MM.1S (cell line): Measurements from ENCODE around the gene FIBCD1.

Experiments
- DNase-seq: peaks from one replicate; pipeline ENCODE4 v3.0.0-alpha.2; 2015
- H2AFZ ChIP-seq: fragments of 300-600 bp; sonication (generic); 2 replicates; pipeline ENCODE4 v1.6.0; 2016; ENCODE audit warnings: antibody characterized with exemption, low read length
- H3F3A ChIP-seq: fragments of 300-600 bp; sonication (generic); 2 replicates; pipeline ENCODE4 v1.6.1; 2016; ENCODE audit warnings: mild to moderate bottlenecking, antibody characterized with exemption, low read length, moderate library complexity, mixed read lengths; ENCODE audit not compliant: insufficient read depth
- H3K27ac ChIP-seq: fragments of 300-600 bp; sonication (generic); 2 replicates; pipeline ENCODE4 v1.5.1; 2016; ENCODE audit warnings: mild to moderate bottlenecking, low read length
- H3K27me3 ChIP-seq: fragments of 300-600 bp; sonication (generic); replicated peaks from 2 replicates; pipeline ENCODE4 v1.6.0; 2016; ENCODE audit warnings: low read length; ENCODE audit not compliant: insufficient read depth
- H3K36me3 ChIP-seq: fragments of 300-600 bp; sonication (generic); replicated peaks from 2 replicates; pipeline ENCODE4 v1.6.1; 2016; ENCODE audit warnings: mild to moderate bottlenecking, low read length, mixed read lengths; ENCODE audit not compliant: insufficient read depth
- H3K4me1 ChIP-seq: fragments of 300-600 bp; sonication (generic); 2 replicates; pipeline ENCODE4 v1.6.1; 2016; ENCODE audit warnings: low read length, mixed read lengths
- H3K4me2 ChIP-seq: fragments of 300-600 bp; sonication (generic); 2 replicates; pipeline ENCODE4 v1.6.0; 2016; ENCODE audit warnings: low read depth, low read length
- H3K4me3 ChIP-seq: fragments of 300-600 bp; sonication (generic); 2 replicates; pipeline ENCODE4 v1.5.1; 2016; ENCODE audit warnings: low read length, mixed read lengths
- H3K79me2 ChIP-seq: fragments of 300-600 bp; sonication (generic); 2 replicates; pipeline ENCODE4 v1.6.1; 2016; ENCODE audit warnings: mixed run types, low read length, mixed read lengths
- H3K9ac ChIP-seq: fragments of 300-600 bp; sonication (generic); 2 replicates; pipeline ENCODE4 v1.6.1; 2016; ENCODE audit warnings: low read length, mixed read lengths
- H3K9me2 ChIP-seq: fragments of 300-600 bp; sonication (generic); replicated peaks from 2 replicates; pipeline ENCODE4 v1.6.1; 2016; ENCODE audit warnings: mild to moderate bottlenecking, low read length, mixed read lengths; ENCODE audit not compliant: insufficient read depth
- H3K9me3 ChIP-seq: fragments of 300-600 bp; sonication (generic); replicated peaks from 2 replicates; pipeline ENCODE4 v1.6.1; 2016; ENCODE audit warnings: mild to moderate bottlenecking, low read length, mixed read lengths; ENCODE audit not compliant: insufficient read depth
- H4K20me1 ChIP-seq: fragments of 300-600 bp; sonication (generic); 2 replicates; pipeline ENCODE4 v1.6.1; 2016; ENCODE audit warnings: mild to moderate bottlenecking, low read length, moderate library complexity, mixed read lengths; ENCODE audit not compliant: insufficient read depth
- EZH2 ChIP-seq: fragments of 300-600 bp; sonication (generic); optimal IDR thresholded peaks from 2 replicates; pipeline ENCODE3; 2017; ENCODE audit warnings: low read depth, mild to moderate bottlenecking, antibody characterized with exemption, low read length, mixed read lengths
- EZH2phosphoT487 ChIP-seq: fragments of 300-600 bp; sonication (generic); IDR thresholded peaks from 2 replicates; pipeline ENCODE4 v1.6.1; 2018; ENCODE audit warnings: antibody characterized with exemption, low read length
- TF ChIP-seq, protein P1 (sequence below): fragments of 300-600 bp; sonication (generic); IDR thresholded peaks from 2 replicates; pipeline ENCODE4 v1.5.1; 2016; ENCODE audit warnings: antibody characterized with exemption, low read length, mixed read lengths

The FIBCD1 gene

DNA sequence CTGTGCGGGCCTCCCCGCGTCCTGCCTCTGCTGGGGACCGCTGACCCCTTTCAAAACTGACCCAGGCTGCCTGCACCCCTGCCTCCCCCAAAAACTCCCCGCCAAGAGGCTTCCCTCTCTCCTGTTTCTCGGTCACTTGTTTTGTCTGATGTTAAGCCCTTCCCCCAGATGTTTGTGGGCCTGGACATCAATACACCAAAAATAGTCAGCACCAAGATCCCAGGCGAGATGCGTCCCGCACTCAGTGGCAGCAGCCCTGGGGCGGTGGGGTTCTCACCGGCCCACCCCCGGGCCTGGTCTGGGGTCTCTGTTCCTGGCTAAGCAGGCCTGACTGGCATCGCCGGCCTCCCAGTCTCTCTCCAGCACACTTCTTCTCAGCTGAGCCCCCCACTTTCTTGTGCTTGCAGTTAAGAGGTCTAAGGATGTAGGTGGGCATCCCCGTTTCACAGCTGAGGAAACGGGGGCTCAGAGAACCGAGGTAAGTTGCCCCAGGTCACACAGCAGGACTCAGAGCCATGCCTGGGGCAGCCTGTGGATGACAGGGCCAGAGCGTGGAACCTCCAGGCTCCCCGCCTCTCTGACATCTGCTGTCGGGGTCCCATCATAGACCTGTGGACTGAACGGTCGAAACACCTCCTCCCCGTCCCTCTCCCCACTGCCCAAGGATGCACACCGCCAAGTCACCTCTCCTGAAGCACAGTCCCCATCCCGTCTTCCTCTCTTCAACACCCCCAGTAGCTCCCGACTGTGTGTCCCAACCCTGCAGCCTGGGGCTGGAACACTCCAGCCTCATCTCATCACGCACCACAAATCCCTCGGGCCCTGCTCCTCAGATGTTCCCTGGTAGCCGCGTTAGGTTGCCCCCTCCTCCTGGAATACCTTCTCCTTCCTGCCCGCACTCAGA is 16.8 kb downstream of the FIBCD1 start:
- peaks cover 100% of the 10 kb centered on the region for H3K27me3 ChIP-seq
- H4K20me1 ChIP-seq = no peaks in the 10 kb centered on the region
- no peak for DNase-seq
- no peaks in the 10 kb centered on the region for H3K4me1 ChIP-seq
- no peaks in the 10 kb centered on the region for H3F3A ChIP-seq
- H3K4me3 ChIP-seq = no peak overlapping the region
- no peak overlapping the region for H3K27ac ChIP-seq
- no peaks in the 10 kb centered on the region for H3K9me2 ChIP-seq
- TF ChIP-seq, protein P1, sequence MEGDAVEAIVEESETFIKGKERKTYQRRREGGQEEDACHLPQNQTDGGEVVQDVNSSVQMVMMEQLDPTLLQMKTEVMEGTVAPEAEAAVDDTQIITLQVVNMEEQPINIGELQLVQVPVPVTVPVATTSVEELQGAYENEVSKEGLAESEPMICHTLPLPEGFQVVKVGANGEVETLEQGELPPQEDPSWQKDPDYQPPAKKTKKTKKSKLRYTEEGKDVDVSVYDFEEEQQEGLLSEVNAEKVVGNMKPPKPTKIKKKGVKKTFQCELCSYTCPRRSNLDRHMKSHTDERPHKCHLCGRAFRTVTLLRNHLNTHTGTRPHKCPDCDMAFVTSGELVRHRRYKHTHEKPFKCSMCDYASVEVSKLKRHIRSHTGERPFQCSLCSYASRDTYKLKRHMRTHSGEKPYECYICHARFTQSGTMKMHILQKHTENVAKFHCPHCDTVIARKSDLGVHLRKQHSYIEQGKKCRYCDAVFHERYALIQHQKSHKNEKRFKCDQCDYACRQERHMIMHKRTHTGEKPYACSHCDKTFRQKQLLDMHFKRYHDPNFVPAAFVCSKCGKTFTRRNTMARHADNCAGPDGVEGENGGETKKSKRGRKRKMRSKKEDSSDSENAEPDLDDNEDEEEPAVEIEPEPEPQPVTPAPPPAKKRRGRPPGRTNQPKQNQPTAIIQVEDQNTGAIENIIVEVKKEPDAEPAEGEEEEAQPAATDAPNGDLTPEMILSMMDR = no peak
- no peak for TF ChIP-seq EZH2phosphoT487
- TF ChIP-seq EZH2 = no peak
- no peaks in the 10 kb centered on the region for H3K36me3 ChIP-seq
- H3K9ac ChIP-seq = no peak overlapping the region
- no peak overlapping the region for H2AFZ ChIP-seq
- H3K79me2 ChIP-seq = no peaks in the 10 kb centered on the region
- H3K9me3 ChIP-seq = no peaks in the 10 kb centered on the region
- H3K4me2 ChIP-seq = no peak overlapping the region

DNA sequence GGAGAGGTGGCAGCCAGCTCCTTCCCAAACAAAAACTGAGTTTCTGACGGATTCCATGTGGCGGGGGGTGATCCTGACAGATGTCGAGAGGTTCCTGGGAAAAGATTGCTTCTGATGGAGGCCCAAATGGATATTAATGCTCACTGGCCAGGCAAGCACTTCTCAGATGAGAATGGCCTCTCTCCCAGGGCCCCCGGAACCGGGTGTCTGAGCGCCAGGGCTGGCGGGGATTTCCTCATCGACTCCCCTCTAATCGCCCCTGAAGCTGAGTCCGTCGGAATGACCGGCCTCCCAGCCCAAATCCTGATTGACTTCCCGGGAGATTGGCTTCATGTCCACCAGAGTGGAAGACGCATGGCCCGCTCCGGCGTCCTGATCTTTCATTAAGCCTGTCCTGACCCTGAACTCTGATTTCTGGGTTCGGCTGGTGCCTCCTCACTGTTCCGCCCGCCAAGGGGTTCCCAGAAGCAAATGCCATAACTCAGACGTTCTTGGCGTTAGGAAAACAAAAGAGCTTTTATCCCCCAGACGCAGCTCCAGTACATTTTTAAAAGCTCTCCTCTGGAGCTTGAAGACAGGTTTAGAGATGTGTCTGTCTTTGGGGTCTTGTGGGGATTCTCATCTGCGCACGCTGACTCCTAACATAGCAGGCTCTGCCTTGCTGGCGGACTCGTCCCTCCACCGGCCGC is 17.6 kb downstream of the FIBCD1 start:
- Histone ChIP-seq H3K36me3 (no peaks in the 10 kb centered on the region), H3K9me2 (no peaks in the 10 kb centered on the region), H3K9me3 (no peaks in the 10 kb centered on the region), H4K20me1 (no peaks in the 10 kb centered on the region), H3K4me3 (no peak overlapping the region), H3K27me3 (peaks cover 100% of the 10 kb centered on the region), H3K4me1 (no peaks in the 10 kb centered on the region), H3K4me2 (no peak overlapping the region), H3K9ac (no peak overlapping the region), H2AFZ (no peak overlapping the region), H3F3A (no peaks in the 10 kb centered on the region), H3K27ac (no peak overlapping the region), H3K79me2 (no peaks in the 10 kb centered on the region)
- TF ChIP-seq, protein P1 = no peak
- TF ChIP-seq EZH2 (no peak), EZH2phosphoT487 (no peak)
- DNase-seq = no peak

DNA sequence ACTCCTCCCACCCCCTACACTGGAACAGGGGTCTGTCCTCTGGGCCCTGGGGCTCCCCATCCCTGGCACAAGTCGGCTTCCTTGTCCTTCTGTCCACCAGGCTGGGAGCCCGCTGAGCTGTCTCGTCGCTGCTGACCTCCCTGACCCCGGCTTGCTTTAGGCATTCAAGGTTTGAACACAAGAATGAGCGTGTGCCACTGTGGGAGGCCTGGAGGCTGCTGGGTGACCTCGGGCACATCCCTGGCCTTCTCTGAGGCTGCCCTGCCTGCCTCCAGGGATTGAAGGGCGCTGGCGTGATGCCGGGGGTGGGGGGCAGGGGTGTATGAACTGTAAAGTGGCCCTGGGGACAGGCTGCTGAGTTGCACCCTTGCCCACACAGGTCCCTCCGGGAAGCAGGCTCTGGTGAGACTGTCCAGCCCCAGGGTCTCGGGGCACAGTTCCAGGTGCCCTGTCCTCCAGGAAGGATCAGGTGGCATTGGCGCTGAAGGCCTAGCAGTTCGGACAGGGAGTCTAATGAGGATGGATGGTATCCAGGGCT is 18.2 kb downstream of the FIBCD1 start:
- no peaks in the 10 kb centered on the region for H4K20me1 ChIP-seq
- no peak for TF ChIP-seq EZH2phosphoT487
- TF ChIP-seq, protein P1 = no peak
- TF ChIP-seq EZH2 = no peak
- no peaks in the 10 kb centered on the region for H3K79me2 ChIP-seq
- no peaks in the 10 kb centered on the region for H3K4me1 ChIP-seq
- no peaks in the 10 kb centered on the region for H3F3A ChIP-seq
- H3K36me3 ChIP-seq = no peaks in the 10 kb centered on the region
- H3K27me3 ChIP-seq = peaks cover 100% of the 10 kb centered on the region
- H3K9me3 ChIP-seq = no peaks in the 10 kb centered on the region
- no peak overlapping the region for H3K4me3 ChIP-seq
- H3K9me2 ChIP-seq = no peaks in the 10 kb centered on the region
- no peak overlapping the region for H3K27ac ChIP-seq
- H3K4me2 ChIP-seq = no peak overlapping the region
- H2AFZ ChIP-seq = no peak overlapping the region
- H3K9ac ChIP-seq = no peak overlapping the region
- no peak for DNase-seq
